OCI-LY1 (cell line): ENCODE results near the gene PDE4D.
A peak's percentile ranks its signal among the peaks of the same experiment; 100 is the strongest.

Experiments
- H2AFZ ChIP-seq: fragments of 200-600 bp; sonication (generic), shearing (Covaris generic); 2 replicates; pipeline ENCODE4 v1.6.0; 2014; ENCODE audit warnings: antibody characterized with exemption, mild to moderate bottlenecking, low read length
- H3F3A ChIP-seq: fragments of 200-600 bp; sonication (generic), shearing (Covaris generic); 2 replicates; pipeline ENCODE4 v1.6.0; 2014; ENCODE audit warnings: mild to moderate bottlenecking, antibody characterized with exemption, low read length, moderate library complexity; ENCODE audit not compliant: insufficient read depth
- H3K27ac ChIP-seq: fragments of 200-600 bp; sonication (generic); 2 replicates; pipeline ENCODE4 v1.5.1; 2014; ENCODE audit warnings: low read length, mixed run types, mild to moderate bottlenecking, low read depth; ENCODE audit not compliant: poor library complexity, severe bottlenecking
- H3K27me3 ChIP-seq: fragments of 200-600 bp; sonication (generic); 2 replicates; pipeline ENCODE4 v1.6.0; 2014; ENCODE audit warnings: antibody characterized with exemption, mild to moderate bottlenecking, low read length, moderate library complexity; ENCODE audit not compliant: insufficient read depth
- H3K36me3 ChIP-seq: fragments of 200-600 bp; sonication (generic); 2 replicates; pipeline ENCODE4 v1.6.1; 2014; ENCODE audit warnings: mild to moderate bottlenecking, antibody characterized with exemption, low read length, moderate library complexity, mixed read lengths; ENCODE audit not compliant: insufficient read depth
- H3K4me1 ChIP-seq: fragments of 200-600 bp; sonication (generic); 2 replicates; pipeline ENCODE4 v1.5.1; 2014; ENCODE audit warnings: mild to moderate bottlenecking, low read length, moderate library complexity; ENCODE audit not compliant: insufficient read depth, severe bottlenecking
- H3K4me2 ChIP-seq: fragments of 200-600 bp; sonication (generic), shearing (Covaris generic); 2 replicates; pipeline ENCODE4 v1.6.1; 2014; ENCODE audit warnings: low read length
- H3K4me3 ChIP-seq: fragments of 200-600 bp; sonication (generic); 2 replicates; pipeline ENCODE4 v1.5.1; 2014; ENCODE audit warnings: low read length, low read depth, mild to moderate bottlenecking, mixed read lengths; ENCODE audit not compliant: poor library complexity, severe bottlenecking
- H3K79me2 ChIP-seq: fragments of 200-600 bp; shearing (Covaris generic); 2 replicates; pipeline ENCODE4 v1.6.1; 2016; ENCODE audit warnings: mixed run types, low read length, mixed read lengths; ENCODE audit not compliant: insufficient read depth
- H3K9ac ChIP-seq: fragments of 200-600 bp; sonication (generic), shearing (Covaris generic); 2 replicates; pipeline ENCODE4 v1.6.1; 2014; ENCODE audit warnings: mild to moderate bottlenecking, low read length, mixed read lengths
- H3K9me2 ChIP-seq: fragments of 200-600 bp; sonication (generic), shearing (Covaris generic); 2 replicates; pipeline ENCODE4 v1.6.1; 2014; ENCODE audit warnings: low read depth, mild to moderate bottlenecking, low read length, mixed read lengths
- H3K9me3 ChIP-seq: fragments of 200-600 bp; shearing (Covaris generic); 2 replicates; pipeline ENCODE4 v1.6.1; 2014; ENCODE audit warnings: low read length, mixed read lengths
- H4K20me1 ChIP-seq: fragments of 200-600 bp; sonication (generic), shearing (Covaris generic); 2 replicates; pipeline ENCODE4 v1.6.0; 2016; ENCODE audit warnings: mild to moderate bottlenecking, low read length; ENCODE audit not compliant: insufficient read depth
- EZH2 ChIP-seq: fragments of 200-600 bp; sonication (generic), shearing (Covaris generic); IDR thresholded peaks from 2 replicates; pipeline ENCODE4 v1.8.0; 2017; ENCODE audit warnings: borderline replicate concordance, mixed run types, mild to moderate bottlenecking, antibody characterized with exemption, low read length, moderate library complexity, mixed read lengths
- TF ChIP-seq, protein P1 (sequence below): fragments of 200-600 bp; sonication (generic), shearing (Covaris generic); IDR thresholded peaks from 2 replicates; pipeline ENCODE4 v1.5.1; 2017; ENCODE audit warnings: mild to moderate bottlenecking, antibody characterized with exemption, low read length, moderate library complexity, mixed read lengths

Gene PDE4D

DNA sequence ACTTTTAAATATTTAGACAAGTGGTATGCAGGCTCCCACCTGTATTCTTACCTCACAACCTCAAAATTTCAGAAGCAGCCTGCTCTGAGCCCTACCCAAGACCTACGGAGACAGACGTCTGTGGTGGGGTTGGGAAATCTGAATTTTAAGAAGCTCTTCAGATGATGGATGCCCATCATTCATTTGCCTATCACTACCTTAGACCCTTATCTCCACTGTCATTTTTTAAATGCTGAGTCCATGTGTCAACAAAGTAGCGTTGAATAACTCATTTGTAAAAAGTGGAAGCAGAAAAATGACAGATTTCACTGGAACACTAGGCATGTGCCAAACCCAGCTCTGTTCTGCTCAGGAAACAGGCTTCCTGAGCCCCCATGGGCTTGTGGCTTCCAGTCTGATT is 85.7 kb downstream of the PDE4D start:
- H3F3A ChIP-seq, result no peaks in the 10 kb centered on the region
- no peaks in the 10 kb centered on the region for H3K27me3 ChIP-seq
- no peak overlapping the region for H3K9ac ChIP-seq
- no peak overlapping the region for H3K4me3 ChIP-seq
- no peak for TF ChIP-seq EZH2
- TF ChIP-seq, protein P1, sequence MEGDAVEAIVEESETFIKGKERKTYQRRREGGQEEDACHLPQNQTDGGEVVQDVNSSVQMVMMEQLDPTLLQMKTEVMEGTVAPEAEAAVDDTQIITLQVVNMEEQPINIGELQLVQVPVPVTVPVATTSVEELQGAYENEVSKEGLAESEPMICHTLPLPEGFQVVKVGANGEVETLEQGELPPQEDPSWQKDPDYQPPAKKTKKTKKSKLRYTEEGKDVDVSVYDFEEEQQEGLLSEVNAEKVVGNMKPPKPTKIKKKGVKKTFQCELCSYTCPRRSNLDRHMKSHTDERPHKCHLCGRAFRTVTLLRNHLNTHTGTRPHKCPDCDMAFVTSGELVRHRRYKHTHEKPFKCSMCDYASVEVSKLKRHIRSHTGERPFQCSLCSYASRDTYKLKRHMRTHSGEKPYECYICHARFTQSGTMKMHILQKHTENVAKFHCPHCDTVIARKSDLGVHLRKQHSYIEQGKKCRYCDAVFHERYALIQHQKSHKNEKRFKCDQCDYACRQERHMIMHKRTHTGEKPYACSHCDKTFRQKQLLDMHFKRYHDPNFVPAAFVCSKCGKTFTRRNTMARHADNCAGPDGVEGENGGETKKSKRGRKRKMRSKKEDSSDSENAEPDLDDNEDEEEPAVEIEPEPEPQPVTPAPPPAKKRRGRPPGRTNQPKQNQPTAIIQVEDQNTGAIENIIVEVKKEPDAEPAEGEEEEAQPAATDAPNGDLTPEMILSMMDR, result no peak
- H3K4me1 ChIP-seq, result no peaks in the 10 kb centered on the region
- H3K36me3 ChIP-seq, result no peaks in the 10 kb centered on the region
- H3K4me2 ChIP-seq, result no peak overlapping the region
- H2AFZ ChIP-seq, result no peak overlapping the region
- H4K20me1 ChIP-seq, result no peaks in the 10 kb centered on the region
- no peaks in the 10 kb centered on the region for H3K9me3 ChIP-seq
- no peaks in the 10 kb centered on the region for H3K9me2 ChIP-seq
- no peak overlapping the region for H3K27ac ChIP-seq
- H3K79me2 ChIP-seq, result no peaks in the 10 kb centered on the region

DNA sequence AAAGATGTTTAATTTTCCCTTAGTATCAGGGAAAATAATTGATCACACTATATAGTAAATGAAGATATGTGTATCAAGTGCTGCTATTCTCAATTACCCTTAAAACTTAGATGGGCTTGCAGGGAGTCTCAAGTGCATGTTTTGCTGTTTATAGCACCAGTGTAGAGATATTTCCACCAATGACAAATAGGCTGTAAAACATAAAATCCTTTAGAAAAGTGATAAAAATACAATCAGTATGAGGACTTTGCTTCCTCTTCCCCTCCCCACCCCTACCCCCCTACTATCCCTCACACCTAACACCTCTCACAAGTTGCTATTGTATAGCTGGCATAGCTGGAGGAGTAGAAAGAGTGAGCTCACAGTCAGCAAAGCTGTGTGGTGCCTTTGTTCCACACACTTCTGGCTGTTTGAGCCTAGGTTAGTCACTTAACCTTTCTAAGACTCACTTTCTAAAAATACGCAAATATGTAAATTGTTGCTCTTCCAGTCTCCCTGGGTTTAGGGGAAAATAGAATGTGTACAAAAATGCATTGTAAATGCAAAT is 93.1 kb downstream of the PDE4D start:
- Histone ChIP-seq H3K4me1 (peaks cover 9% of the 10 kb centered on the region), H3K4me3 (no peak overlapping the region), H4K20me1 (no peaks in the 10 kb centered on the region), H3K9me3 (no peaks in the 10 kb centered on the region), H2AFZ (no peak overlapping the region), H3K27me3 (no peaks in the 10 kb centered on the region), H3K9me2 (no peaks in the 10 kb centered on the region), H3K9ac (no peak overlapping the region), H3F3A (no peaks in the 10 kb centered on the region), H3K27ac (no peak overlapping the region), H3K36me3 (no peaks in the 10 kb centered on the region), H3K79me2 (no peaks in the 10 kb centered on the region), H3K4me2 (no peak overlapping the region)
- no peak for TF ChIP-seq EZH2
- TF ChIP-seq, protein P1, result no peak

DNA sequence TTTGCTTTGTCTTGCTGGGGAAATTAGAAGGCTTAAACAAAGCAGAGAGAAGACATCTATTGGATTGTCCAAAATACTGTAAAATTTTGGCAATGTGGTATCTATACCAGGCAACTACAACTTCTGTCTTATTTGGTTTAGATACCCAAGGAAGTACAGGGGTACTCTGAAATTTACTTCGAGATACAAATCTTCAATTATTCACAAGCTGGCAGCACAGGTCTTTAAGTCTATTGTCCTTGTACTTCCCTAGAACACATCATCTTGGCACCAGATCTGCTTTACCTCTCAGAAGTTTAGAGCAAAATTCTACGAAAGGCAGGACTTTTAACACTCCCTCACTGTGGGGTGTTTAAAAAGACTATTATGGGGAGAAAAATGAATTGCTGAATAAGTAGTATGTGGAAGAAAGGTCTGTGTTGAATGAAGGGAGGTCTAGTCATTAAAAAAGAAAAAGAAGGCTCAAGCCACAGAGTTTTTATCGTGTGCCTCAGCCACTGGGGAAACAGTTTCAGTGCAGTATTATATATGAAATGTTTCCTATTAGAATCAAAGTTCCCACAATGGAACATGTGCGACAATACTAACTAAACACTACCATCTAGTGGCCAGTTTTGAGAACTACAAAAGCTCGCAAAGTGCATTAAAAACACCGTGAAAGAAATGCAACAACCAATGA is 93.7 kb downstream of the PDE4D start:
- no peak overlapping the region for H3K4me3 ChIP-seq

More for the DNA sequence above, 93.7 kb downstream of the PDE4D start:
- H3K9me2 ChIP-seq, result no peaks in the 10 kb centered on the region
- H2AFZ ChIP-seq, result no peak overlapping the region
- H3K4me2 ChIP-seq, result no peak overlapping the region
- H3K27me3 ChIP-seq, result no peaks in the 10 kb centered on the region
- H3K9me3 ChIP-seq, result no peaks in the 10 kb centered on the region
- peaks cover 9% of the 10 kb centered on the region for H3K4me1 ChIP-seq
- no peaks in the 10 kb centered on the region for H3K36me3 ChIP-seq
- H3K79me2 ChIP-seq, result no peaks in the 10 kb centered on the region
- no peak overlapping the region for H3K27ac ChIP-seq
- no peak for TF ChIP-seq EZH2
- TF ChIP-seq, protein P1, result peak; percentile 67
- H3K9ac ChIP-seq, result no peak overlapping the region
- H4K20me1 ChIP-seq, result no peaks in the 10 kb centered on the region
- no peaks in the 10 kb centered on the region for H3F3A ChIP-seq
